HUES64 (cell line): ENCODE measurements around the gene TMEM218. TPM values are rescaled to one million over a fixed set of nuclear protein-coding genes. Genes with fewer than 3 reads are reported as not detected.

Source experiments
- H3K27ac ChIP-seq: 2 replicates; pipeline ENCODE4 v1.7.0; 2013; ENCODE audit warnings: low read depth, low read length, inconsistent platforms
- H3K27me3 ChIP-seq: 2 replicates; pipeline ENCODE4 v1.6.1; 2013; ENCODE audit warnings: mild to moderate bottlenecking, low read length; ENCODE audit not compliant: insufficient read depth
- H3K36me3 ChIP-seq: 2 replicates; pipeline ENCODE4 v1.6.1; 2013; ENCODE audit warnings: mild to moderate bottlenecking, low read length; ENCODE audit not compliant: insufficient read depth
- H3K4me1 ChIP-seq: 2 replicates; pipeline ENCODE4 v1.6.1; 2013; ENCODE audit warnings: mild to moderate bottlenecking, low read length, moderate library complexity; ENCODE audit not compliant: insufficient read depth
- H3K4me3 ChIP-seq: 2 replicates; pipeline ENCODE4 v1.5.1; 2013; ENCODE audit warnings: mild to moderate bottlenecking, low read length, moderate library complexity
- H3K9ac ChIP-seq: 2 replicates; pipeline ENCODE4 v1.6.1; 2013; ENCODE audit warnings: mild to moderate bottlenecking, low read depth, low read length
- H3K9me3 ChIP-seq: 2 replicates; pipeline ENCODE4 v1.6.1; 2013; ENCODE audit warnings: low read depth, low read length; ENCODE audit not compliant: insufficient read depth
- WGBS: fragments of 150-250, 120-280 bp; methylation state at CpG from one replicate; pipeline ENCODE4 v1.1.7; 2013; ENCODE audit warnings: missing lambda C conversion rate; 5-methylcytosine and 5-hydroxymethylcytosine counted together
- polyA plus RNA-seq, 2 experiments: library from polyadenylated mRNA; stranded (reverse); fragments of 50-300 nt; gene quantifications; one replicate each; pipeline ENCODE4 v1.2.3, GENCODE V29; 2013

The TMEM218 gene
- 22.5 TPM for polyA plus RNA-seq (2013, experiment 1 of 2)
- polyA plus RNA-seq (2013, experiment 2 of 2), result 26.9 TPM

DNA sequence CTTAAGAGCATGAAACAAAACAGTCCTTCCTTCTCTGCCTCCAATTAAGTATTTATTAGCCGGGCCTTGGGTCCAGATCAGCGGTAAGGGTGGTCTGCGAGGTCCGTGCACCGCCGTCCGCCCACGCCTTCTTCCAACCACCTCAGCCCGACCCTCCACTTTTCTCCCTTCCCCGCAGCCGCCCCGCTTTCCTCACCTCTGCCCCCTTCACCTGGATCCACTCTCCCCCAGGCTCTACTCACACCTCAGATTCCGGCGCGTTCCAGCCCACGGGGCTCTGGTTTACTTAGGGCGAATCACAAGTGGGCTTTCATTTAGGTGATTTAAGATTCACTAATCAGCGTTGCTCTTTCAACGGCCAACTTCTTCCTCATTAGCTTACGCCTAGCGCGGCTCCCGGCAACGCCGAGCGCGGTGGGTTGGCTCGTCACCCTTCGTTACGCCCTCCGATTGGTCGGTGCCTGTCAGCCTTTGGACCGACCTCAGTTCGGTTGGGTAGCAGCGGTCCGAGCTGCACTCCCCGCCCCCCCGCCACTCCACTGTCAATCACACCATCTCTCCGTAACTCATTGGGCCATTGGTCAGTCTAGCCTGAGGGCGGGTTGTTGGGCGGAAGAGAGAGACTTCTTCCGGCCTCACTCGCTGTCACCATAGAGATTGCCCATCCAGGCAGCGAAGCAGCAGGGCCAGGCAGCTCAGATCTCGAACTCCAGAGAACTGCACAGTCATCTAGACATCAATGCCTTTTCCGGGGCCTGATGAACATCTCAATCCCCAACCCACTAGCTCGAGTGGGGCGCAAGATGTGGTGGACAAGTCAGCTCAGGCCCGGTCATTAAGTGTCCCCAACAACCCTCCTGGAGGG, at the start of gene TMEM218:
TSS of gene TMEM218 (minus strand) at position 284 of the 865 bp plus-strand sequence. CDS start 9,385 bp downstream, outside the sequence.
- H3K9me3 ChIP-seq, result peaks cover 7% of the 10 kb centered on the region
- peaks cover 10% of the 10 kb centered on the region; the same call in 1 of the 2 replicates for H3K36me3 ChIP-seq
- 5% methylated on average over 49 of the region's 49 CpGs for WGBS
- peak within 1 kb of the TSS; percentile 47 for H3K27ac ChIP-seq
- peaks cover 7% of the 10 kb centered on the region; the same call in 1 of the 2 replicates for H3K4me1 ChIP-seq
- peaks cover 2% of the 10 kb centered on the region; the same call in 1 of the 2 replicates for H3K27me3 ChIP-seq
- peak within 1 kb of the TSS; percentile 74 for H3K9ac ChIP-seq
- H3K4me3 ChIP-seq, result peak within 1 kb of the TSS; percentile 96

DNA sequence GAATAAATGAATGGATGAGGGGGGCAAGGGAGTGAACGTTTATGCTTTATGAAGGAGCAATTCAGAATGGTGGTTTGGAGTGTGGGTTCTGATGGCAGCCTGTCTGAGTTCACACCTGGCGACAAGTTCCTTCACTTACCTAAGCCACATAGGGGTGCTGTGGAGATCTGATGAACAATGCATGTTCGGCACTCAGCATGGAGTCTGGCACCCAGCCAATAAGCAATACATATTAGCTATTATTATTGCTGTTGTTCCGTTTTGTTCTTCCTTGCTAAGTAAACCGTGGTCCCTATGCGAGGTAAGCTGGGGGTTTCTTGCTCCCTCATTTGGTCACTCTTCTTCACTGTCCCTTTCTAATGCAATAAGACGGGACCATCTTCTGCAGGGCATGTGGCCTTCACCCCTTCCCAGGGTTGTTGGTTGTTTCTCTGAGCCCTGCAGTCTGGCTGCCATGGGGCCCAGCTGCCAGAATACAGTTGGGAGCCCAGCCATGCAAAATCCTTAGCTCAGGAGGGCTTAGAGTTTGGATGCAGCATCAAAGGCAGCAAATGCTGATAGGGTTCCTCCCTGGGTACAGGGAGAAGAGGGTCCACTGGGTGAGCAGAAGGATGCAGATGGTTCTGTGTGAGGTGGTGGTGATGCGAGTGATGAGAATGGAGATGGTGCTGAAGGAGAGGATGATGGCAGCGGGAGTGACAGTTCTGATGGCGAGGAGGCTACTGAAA, 46.7 kb upstream of the TMEM218 start:
- H3K36me3 ChIP-seq, result no peaks in the 10 kb centered on the region
- no peaks in the 10 kb centered on the region; the same call in 1 of the 2 replicates for H3K27me3 ChIP-seq
- H3K4me1 ChIP-seq, result peaks cover 11% of the 10 kb centered on the region

DNA sequence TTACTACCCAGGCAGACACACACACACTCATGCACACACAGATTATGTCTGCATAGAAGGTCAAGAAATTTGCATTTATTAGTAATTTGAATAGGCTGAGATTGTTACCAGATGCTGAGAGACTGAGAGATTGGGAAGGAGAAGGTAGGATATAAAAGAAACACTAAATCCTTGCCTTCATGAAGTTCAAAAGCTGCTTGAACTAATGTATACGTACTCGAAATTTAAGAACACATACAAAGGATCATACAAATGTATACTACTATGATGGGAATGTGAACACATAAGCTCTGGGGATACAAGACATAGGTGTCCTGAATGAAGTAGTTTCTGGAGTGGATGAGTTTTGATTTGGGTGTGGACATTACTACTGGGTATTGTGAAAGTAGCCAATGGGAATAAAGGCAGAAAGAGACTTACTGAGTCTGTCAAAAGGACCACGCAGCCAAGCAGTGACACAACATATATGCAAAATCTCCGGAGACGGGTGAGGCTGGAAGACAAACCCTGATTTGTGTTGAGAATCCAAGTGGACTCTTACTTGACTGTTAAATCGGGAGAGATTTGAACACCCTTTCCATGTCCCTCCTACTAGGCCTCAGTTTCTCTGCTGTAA, 45.8 kb upstream of the TMEM218 start:
- H3K4me3 ChIP-seq, result no peak overlapping the region
- no peaks in the 10 kb centered on the region for H3K36me3 ChIP-seq
- H3K27me3 ChIP-seq, result no peaks in the 10 kb centered on the region; the same call in 1 of the 2 replicates
- H3K4me1 ChIP-seq, result peaks cover 3% of the 10 kb centered on the region
- H3K27ac ChIP-seq, result no peak overlapping the region
- no peaks in the 10 kb centered on the region for H3K9me3 ChIP-seq
- WGBS, result 94% methylated on average over 4 of the region's 6 CpGs
- H3K9ac ChIP-seq, result no peak overlapping the region

More for the DNA sequence above, 46.7 kb upstream of the TMEM218 start:
- Histone ChIP-seq H3K27ac (no peak overlapping the region), H3K9ac (no peak overlapping the region), H3K4me3 (no peak overlapping the region), H3K9me3 (no peaks in the 10 kb centered on the region)
- WGBS, result 90% methylated on average over 10 of the region's 10 CpGs

GRCh38 chr11:125156346-125157117, 45.1 kb upstream of the TMEM218 start:
- no peak overlapping the region for H3K27ac ChIP-seq
- no peak overlapping the region for H3K4me3 ChIP-seq
- WGBS, result 88% methylated on average over 8 of the region's 8 CpGs
- no peaks in the 10 kb centered on the region for H3K36me3 ChIP-seq
- H3K4me1 ChIP-seq, result no peaks in the 10 kb centered on the region; the same call in 1 of the 2 replicates
- no peaks in the 10 kb centered on the region for H3K9me3 ChIP-seq
- H3K9ac ChIP-seq, result no peak overlapping the region
- H3K27me3 ChIP-seq, result no peaks in the 10 kb centered on the region; the same call in 1 of the 2 replicates

GRCh38 chr11:125155767-125156166, 44.3 kb upstream of the TMEM218 start:
- Histone ChIP-seq H3K9ac (no peak overlapping the region), H3K27me3 (no peaks in the 10 kb centered on the region; the same call in 1 of the 2 replicates), H3K36me3 (no peaks in the 10 kb centered on the region), H3K4me1 (no peaks in the 10 kb centered on the region; the same call in 1 of the 2 replicates), H3K4me3 (no peak overlapping the region), H3K9me3 (no peaks in the 10 kb centered on the region), H3K27ac (no peak overlapping the region)
- WGBS, result 93% methylated on average over 4 of the region's 4 CpGs

- Histone ChIP-seq H3K9me3 (no peaks in the 10 kb centered on the region), H3K36me3 (no peaks in the 10 kb centered on the region), H3K4me3 (no peak overlapping the region), H3K27me3 (no peaks in the 10 kb centered on the region; the same call in 1 of the 2 replicates), H3K9ac (no peak overlapping the region), H3K4me1 (no peaks in the 10 kb centered on the region), H3K27ac (no peak overlapping the region)
- WGBS, result 92% methylated on average over 6 of the region's 6 CpGs
These were observed 43.6 kb upstream of the TMEM218 start for GRCh38 chr11:125155100-125155444.

DNA sequence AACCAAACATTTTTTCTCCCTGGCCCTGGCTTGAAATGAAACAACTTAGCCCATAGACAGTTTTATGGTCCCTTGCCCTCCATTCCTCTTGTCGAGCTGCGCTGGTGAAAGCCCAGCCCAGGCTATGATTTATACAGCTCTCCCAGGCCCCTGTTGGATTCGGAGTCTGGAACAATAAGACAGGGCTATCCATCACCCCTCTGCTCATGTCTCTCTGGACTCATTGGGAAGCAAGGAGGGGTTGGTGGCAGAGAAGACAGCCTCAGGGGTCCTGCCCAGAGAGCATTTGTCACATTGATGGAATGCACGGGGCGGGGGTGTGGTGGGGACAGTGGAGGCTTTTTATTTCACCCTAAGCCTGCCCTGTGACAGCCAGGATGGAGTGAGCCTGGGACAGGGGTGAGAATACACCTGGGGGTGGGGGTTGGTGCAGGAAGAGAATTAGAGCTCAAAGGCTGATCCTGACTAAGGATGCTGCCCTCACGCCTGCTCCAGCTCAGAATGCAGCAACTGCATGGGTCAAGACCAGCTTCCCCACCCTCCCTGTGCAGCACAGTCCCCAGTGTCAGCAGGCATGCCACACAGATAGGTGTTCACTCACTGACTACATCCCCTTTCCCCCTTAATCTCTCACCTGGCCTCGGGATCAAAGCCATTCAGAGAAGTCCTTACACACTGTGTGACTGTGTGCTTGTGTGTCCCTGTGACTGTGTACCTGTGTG, 43.1 kb upstream of the TMEM218 start:
- Histone ChIP-seq H3K9me3 (no peaks in the 10 kb centered on the region), H3K9ac (no peak overlapping the region), H3K27me3 (no peaks in the 10 kb centered on the region; the same call in 1 of the 2 replicates), H3K36me3 (no peaks in the 10 kb centered on the region), H3K4me3 (no peak overlapping the region), H3K27ac (no peak overlapping the region), H3K4me1 (no peaks in the 10 kb centered on the region)
- WGBS, result 77% methylated on average over 7 of the region's 7 CpGs

- Histone ChIP-seq H3K4me3 (no peak overlapping the region), H3K27ac (no peak overlapping the region), H3K9me3 (no peaks in the 10 kb centered on the region), H3K36me3 (no peaks in the 10 kb centered on the region), H3K27me3 (peaks cover 4% of the 10 kb centered on the region; the same call in 1 of the 2 replicates), H3K4me1 (no peaks in the 10 kb centered on the region), H3K9ac (no peak overlapping the region)
- WGBS, result 89% methylated on average over 2 of the region's 2 CpGs
These were observed 42.4 kb upstream of the TMEM218 start for GRCh38 chr11:125153837-125154236.

DNA sequence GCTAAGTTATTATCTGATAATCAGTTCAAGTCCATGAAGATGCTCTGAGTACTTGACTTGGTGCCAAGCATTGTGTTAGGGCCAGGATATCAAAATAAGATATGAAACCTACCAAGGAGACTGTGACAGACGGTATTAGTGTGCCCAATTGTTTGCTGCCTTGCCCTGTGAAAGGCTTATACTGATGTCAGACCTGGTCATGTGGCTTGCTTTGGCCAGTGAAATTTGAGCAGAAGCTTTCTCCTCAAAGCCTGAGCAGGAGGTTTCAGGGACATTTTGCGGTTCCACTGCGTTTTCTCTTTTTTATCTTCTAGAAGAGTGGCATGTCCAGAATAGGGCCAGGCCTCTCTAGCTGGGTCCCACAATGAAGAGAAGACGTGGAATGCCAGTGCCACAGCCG, 37.3 kb upstream of the TMEM218 start:
- Histone ChIP-seq H3K4me1 (peaks cover 10% of the 10 kb centered on the region; the same call in 1 of the 2 replicates), H3K9ac (no peak overlapping the region), H3K36me3 (no peaks in the 10 kb centered on the region), H3K9me3 (no peaks in the 10 kb centered on the region), H3K27me3 (peaks cover 38% of the 10 kb centered on the region), H3K4me3 (no peak overlapping the region), H3K27ac (no peak overlapping the region)
- 93% methylated on average over 5 of the region's 5 CpGs for WGBS

GRCh38 chr11:125148011-125148410, 36.6 kb upstream of the TMEM218 start:
- no peak overlapping the region for H3K4me3 ChIP-seq
- no peaks in the 10 kb centered on the region for H3K36me3 ChIP-seq
- peaks cover 10% of the 10 kb centered on the region; the same call in 1 of the 2 replicates for H3K4me1 ChIP-seq
- H3K27ac ChIP-seq, result no peak overlapping the region
- H3K9ac ChIP-seq, result no peak overlapping the region
- H3K9me3 ChIP-seq, result no peaks in the 10 kb centered on the region
- H3K27me3 ChIP-seq, result peaks cover 45% of the 10 kb centered on the region
